Immature natural killer cell (primary cell): ENCODE results near the gene GPR141. TPM values are rescaled to one million over a fixed set of nuclear protein-coding genes. Genes with fewer than 3 reads are reported as not detected.
"Not testable (repeated sequence)": the region's sequence is repeated elsewhere in the genome, so short reads cannot be mapped to it uniquely, and the experiment has no call there.

Experiments used
- DNase-seq, 3 donors: peaks; one replicate each; pipeline ENCODE4 v3.0.0; 2022; ENCODE audit warnings: mixed read lengths in 1 of 3
- H3K27ac Mint-ChIP-seq, 6 donors: one replicate each; pipeline ENCODE4 v1.8.0; 2020; ENCODE audit warnings: mixed read lengths in 6 of 6, mild to moderate bottlenecking in 5 of 6, inconsistent platforms in 4 of 6, moderate library complexity in 3 of 6
- H3K27me3 Mint-ChIP-seq, 3 donors: one replicate each; pipeline ENCODE4 v1.8.0; 2020 to 2021; ENCODE audit warnings: low read depth in 3 of 3, mild to moderate bottlenecking in 3 of 3, mixed read lengths in 3 of 3, moderate library complexity in 3 of 3, inconsistent platforms in 1 of 3
- H3K36me3 Mint-ChIP-seq, 3 donors: one replicate each; pipeline ENCODE4 v1.8.0; 2020; ENCODE audit warnings: mixed read lengths in 3 of 3, inconsistent platforms in 2 of 3, mild to moderate bottlenecking in 2 of 3
- H3K4me1 Mint-ChIP-seq, 2 donors: one replicate each; pipeline ENCODE4 v1.8.0; 2020; ENCODE audit warnings: inconsistent platforms in 2 of 2, mild to moderate bottlenecking in 2 of 2, mixed read lengths in 2 of 2, moderate library complexity in 1 of 2
- H3K4me3 Mint-ChIP-seq, 5 donors: one replicate each; pipeline ENCODE4 v1.8.0; 2020; ENCODE audit warnings: mild to moderate bottlenecking in 5 of 5, mixed read lengths in 5 of 5, inconsistent platforms in 3 of 5, moderate library complexity in 3 of 5
- H3K9me3 Mint-ChIP-seq, 6 donors: one replicate each; pipeline ENCODE4 v1.8.0; 2020; ENCODE audit warnings: mild to moderate bottlenecking in 6 of 6, mixed read lengths in 6 of 6, inconsistent platforms in 4 of 6, moderate library complexity in 3 of 6
- polyA plus RNA-seq, 3 donors: library from polyadenylated mRNA; unstranded; fragments of 300-500 nt; fragmentation: Illumina TruSeq; gene quantifications; one replicate each; pipeline ENCODE4 v1.2.3, GENCODE V29; 2021

Gene GPR141
- polyA plus RNA-seq, 3 donors from 2014 or later: 9.4 to 24.8 (median 24.3) TPM

DNA sequence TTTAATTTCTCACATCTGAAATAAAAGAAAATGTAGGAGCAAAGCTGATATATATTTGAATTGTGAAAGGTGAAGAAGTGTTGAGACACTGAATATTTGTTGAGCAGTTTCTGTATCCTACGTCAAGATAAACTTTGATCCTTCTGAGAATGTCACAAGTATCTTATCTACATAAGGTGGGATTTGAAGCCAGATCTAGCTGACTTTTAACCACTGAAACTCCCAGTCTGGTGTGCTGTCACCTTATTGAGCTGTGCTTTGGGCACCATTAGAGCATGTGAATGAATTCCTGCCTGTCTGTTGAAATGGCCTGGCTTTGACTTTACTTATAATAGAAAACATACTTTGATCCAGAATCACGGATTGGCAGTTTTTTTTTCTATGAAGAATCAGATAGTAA is 15.2 kb downstream of the GPR141 start:
- Mint-ChIP-seq H3K36me3 (peaks cover 19 to 27% (median 19%) of the 10 kb centered on the region in 3 donors), H3K4me3 (no peak overlapping the region), H3K27ac (peak overlapping the region; percentile 39 to 81 (median 62)), H3K4me1 (peaks cover 86 to 95% of the 10 kb centered on the region in 2 donors), H3K27me3 (no peaks in the 10 kb centered on the region), H3K9me3 (no peaks in the 10 kb centered on the region)
- DNase-seq: no peak

DNA sequence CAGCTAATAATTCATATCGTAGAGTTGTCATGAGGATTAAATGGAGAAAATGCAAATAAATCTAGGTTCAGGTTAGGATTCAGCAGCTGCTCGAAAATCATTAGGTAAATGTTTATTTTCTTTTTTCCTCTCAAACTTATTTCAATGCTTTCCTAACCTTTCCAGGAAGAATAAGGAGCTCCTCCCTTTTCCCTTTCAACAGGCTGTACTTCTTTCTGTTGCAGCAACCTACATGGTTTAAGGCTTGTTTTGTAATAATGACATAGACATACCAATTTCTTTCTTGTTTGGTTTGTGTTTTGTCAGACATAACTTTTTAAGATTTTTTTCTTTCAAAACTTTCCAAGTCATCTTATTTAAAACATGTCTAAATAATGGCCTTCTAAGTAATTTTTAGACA is 18.2 kb downstream of the GPR141 start:
- no peak for DNase-seq
- Mint-ChIP-seq H3K9me3 (no peaks in the 10 kb centered on the region), H3K4me1 (peaks cover 82 to 92% of the 10 kb centered on the region in 2 donors), H3K4me3 (no peak overlapping the region), H3K27ac (peak overlapping the region in 3 of 6 donors; percentile 17 to 55 (median 19)), H3K36me3 (peaks cover 23 to 39% (median 25%) of the 10 kb centered on the region in 3 donors), H3K27me3 (no peaks in the 10 kb centered on the region)

DNA sequence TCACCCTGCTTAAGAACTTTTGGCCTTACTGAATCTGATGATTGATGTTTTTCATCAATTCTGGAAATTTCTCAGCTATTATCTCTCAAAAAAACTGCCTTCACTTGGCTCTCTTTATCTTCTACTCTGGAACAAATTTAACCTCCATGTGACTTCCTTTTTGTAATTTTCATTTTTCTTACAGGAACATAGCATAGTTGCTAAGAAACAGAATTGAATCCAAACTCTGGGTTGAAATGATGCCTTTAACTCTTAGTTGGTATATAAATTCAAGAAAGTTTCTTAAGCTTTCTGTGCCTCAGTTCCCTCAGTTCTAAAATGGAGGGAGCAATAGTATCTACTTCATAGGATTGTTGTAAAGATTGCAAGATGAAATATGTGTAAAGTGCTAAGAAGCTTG is 19.8 kb downstream of the GPR141 start:
- DNase-seq: no peak
- no peaks in the 10 kb centered on the region for H3K9me3 Mint-ChIP-seq
- H3K27me3 Mint-ChIP-seq: no peaks in the 10 kb centered on the region
- H3K4me1 Mint-ChIP-seq: peaks cover 80 to 92% of the 10 kb centered on the region in 2 donors
- H3K27ac Mint-ChIP-seq: peak overlapping the region; percentile 51 to 84 (median 74)
- H3K4me3 Mint-ChIP-seq: peak overlapping the region; percentile 19 to 76 (median 45)
- peaks cover 20 to 30% (median 21%) of the 10 kb centered on the region in 3 donors for H3K36me3 Mint-ChIP-seq

DNA sequence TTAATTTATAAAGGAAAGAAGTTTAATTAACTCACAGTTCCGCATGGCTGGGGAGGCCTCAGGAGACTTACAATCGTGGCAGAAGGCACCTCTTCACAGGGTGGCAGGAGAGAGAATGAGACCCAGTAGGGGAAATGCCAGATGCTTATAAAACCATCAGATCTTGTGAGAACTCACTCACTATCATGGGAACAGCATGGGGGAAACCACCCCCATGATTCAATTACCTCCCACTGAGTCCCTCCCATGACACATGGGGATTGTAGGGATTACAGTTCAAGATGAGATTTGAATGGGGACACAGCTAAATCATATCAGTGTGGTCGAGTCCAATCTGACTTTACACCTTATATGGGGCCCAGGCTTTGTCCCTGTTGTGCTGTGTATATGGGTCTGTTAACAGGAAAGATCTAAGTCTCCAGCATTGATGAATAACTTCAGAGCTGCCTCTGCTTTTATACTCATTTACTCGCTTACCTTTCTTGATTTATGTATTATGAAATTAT is 20.8 kb downstream of the GPR141 start:
- peak overlapping the region in 2 of 5 donors; percentile 20 to 35 for H3K4me3 Mint-ChIP-seq
- H3K36me3 Mint-ChIP-seq: peaks cover 12 to 23% (median 17%) of the 10 kb centered on the region in 3 donors
- H3K27ac Mint-ChIP-seq: peak overlapping the region; percentile 51 to 86 (median 78)
- DNase-seq, H3K27me3 Mint-ChIP-seq, H3K9me3 Mint-ChIP-seq: not testable (repeated sequence)
- peaks cover 73 to 88% of the 10 kb centered on the region in 2 donors for H3K4me1 Mint-ChIP-seq

DNA sequence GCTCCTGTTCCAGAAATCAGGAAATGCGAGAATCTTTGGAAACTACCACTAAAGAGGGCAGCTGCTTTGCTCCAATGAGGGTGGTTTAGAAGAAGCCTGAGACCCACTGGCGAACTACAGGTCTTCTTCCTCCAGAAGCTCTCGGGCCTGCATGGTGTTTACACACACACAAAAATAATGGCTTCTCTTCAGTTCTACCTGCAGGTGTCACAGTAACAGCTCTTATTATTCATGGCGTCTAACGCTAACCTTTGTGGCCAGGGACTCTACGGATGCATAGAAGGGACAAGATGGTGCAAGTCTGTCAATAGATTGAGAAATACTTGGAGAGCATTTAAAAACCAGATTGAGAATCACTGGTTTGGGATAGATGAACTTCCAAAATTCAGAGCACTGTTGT is 22.4 kb downstream of the GPR141 start:
- no peak for DNase-seq
- peaks cover 19 to 22% (median 20%) of the 10 kb centered on the region in 3 donors for H3K36me3 Mint-ChIP-seq
- no peak overlapping the region for H3K4me3 Mint-ChIP-seq
- H3K4me1 Mint-ChIP-seq: peaks cover 73 to 92% of the 10 kb centered on the region in 2 donors
- H3K27ac Mint-ChIP-seq: peak overlapping the region in 5 of 6 donors; percentile 25 to 62 (median 45)
- H3K9me3 Mint-ChIP-seq: no peaks in the 10 kb centered on the region
- no peaks in the 10 kb centered on the region for H3K27me3 Mint-ChIP-seq

DNA sequence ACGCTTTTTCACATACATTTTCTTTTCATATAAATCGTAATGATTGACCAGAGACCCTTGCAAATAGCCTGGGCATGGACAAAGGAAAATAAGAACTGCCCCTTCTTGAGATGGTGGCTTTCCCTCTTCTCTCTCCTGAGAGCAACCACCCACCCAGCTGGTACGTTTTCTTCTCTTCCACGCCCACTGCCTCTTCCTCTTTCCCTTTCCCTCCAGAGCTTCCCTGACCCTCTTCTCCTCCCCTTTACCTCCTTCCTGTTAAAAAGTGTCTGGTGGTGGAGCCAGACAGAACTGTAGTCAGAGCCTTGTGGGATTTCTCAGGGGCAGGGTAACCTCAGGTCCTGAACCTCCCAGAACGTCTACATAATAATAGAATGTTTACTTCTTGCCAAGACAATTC is 23.2 kb downstream of the GPR141 start:
- Mint-ChIP-seq H3K4me3 (peak overlapping the region in 1 of 5 donors; percentile 24), H3K36me3 (peaks cover 19 to 25% (median 23%) of the 10 kb centered on the region in 3 donors), H3K9me3 (no peaks in the 10 kb centered on the region), H3K27ac (peak overlapping the region; percentile 2 to 70 (median 41)), H3K4me1 (peaks cover 75 to 92% of the 10 kb centered on the region in 2 donors), H3K27me3 (no peaks in the 10 kb centered on the region)
- no peak for DNase-seq

DNA sequence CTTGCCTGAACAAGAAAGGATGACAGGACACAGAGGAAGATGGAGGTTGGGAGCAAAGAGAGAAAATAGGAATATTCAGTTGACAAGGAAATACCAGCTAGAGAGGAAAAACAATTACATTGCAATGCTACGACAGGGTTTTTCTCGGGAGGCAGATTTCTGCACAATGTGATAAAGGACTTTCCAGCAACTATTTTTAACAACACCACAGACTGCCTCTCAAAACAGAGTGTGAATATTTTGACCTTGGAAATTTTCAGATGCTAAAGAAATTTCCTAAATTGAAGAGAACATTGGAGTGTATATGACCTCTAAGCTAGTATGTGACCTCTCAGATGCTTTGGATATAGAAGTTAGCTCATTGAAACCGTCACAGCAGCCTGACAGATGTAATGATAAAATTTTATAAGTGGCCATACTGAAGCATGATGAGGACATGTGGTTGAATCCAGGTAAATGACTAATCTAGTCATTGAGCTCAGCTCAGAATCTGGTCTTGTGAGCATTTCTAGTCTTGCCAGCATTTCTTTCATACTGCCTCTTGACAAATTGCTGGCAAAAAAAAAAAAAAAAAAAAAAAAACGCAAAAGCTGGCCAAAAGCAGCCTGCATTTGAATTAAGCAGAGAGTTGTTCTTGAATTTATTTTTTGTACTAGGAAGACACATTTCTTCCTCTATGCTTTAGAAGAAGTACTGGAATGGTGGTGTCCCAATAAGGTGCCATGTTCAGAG is 24.4 kb downstream of the GPR141 start:
- no peaks in the 10 kb centered on the region for H3K27me3 Mint-ChIP-seq
- no peak for DNase-seq
- H3K27ac Mint-ChIP-seq: peak overlapping the region in 4 of 6 donors; percentile 3 to 53 (median 26)
- H3K4me1 Mint-ChIP-seq: peaks cover 76 to 92% of the 10 kb centered on the region in 2 donors
- peaks cover 19 to 32% (median 25%) of the 10 kb centered on the region in 3 donors for H3K36me3 Mint-ChIP-seq
- H3K9me3 Mint-ChIP-seq: no peaks in the 10 kb centered on the region
- peak overlapping the region in 1 of 5 donors; percentile 9 for H3K4me3 Mint-ChIP-seq

DNA sequence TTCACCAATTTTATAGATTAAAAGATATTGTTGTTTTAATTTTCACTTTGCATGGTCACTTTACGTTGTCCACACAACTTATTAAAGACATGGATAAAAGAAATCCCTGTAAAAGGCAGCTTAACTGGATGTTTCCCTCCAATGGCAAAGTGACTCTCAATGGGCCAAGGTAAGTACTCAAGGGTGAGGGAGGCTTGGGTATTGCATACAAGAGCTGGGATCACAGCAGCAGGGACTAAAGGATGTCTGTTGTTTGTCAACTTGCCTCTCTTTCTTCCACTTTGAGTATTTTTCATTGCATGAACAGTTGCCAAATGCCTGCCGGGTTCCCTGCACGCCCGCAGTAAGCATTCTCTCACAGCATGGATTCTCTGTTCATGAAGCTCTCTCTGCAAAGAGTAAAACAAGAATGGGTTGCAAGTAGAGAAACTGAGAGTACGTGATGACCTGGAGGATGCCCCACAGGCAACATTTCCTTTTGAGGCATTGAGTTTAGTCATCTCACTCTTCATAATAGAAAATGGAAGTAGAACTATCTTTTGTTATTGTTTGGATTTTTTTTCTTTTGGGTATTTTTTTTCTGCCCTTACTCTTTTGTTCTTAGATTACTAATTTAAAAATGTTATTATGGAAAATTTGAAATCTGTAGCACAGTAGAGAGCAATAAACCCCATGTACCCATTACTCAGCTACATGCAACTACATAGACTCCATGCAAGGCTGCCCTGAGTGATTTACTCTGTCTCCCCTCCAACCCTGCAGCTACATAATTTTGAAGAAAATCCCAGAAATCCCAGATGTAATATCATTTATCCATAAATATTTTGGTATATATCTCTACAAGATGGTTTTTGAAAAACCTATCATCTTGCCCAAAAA is 26.3 kb downstream of the GPR141 start:
- peak overlapping the region in 3 of 6 donors; percentile 34 to 40 (median 36) for H3K27ac Mint-ChIP-seq
- H3K4me1 Mint-ChIP-seq: peaks cover 72 to 92% of the 10 kb centered on the region in 2 donors
- peaks cover 16 to 30% (median 28%) of the 10 kb centered on the region in 3 donors for H3K36me3 Mint-ChIP-seq
- no peak for DNase-seq
- no peaks in the 10 kb centered on the region for H3K9me3 Mint-ChIP-seq
- peak overlapping the region in 1 of 5 donors; percentile 48 for H3K4me3 Mint-ChIP-seq
- no peaks in the 10 kb centered on the region for H3K27me3 Mint-ChIP-seq

DNA sequence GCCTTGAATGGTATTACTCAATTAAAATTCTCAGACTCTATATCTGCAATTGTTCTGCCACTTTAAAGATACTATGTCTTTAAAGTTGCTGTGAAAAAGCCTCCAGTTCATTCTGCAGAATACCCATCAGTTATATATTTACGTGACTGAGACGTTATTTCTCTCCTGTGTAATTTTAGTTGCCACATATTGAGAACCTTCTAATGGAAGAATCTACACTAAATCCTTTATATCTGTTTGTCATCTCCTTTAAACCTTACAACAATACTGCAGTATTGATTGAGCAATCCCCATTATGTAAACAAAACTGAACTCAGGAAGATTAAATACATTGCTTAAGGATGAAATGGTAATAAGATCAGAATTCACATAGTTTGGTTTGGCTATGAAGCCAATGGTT is 30.0 kb downstream of the GPR141 start:
- Mint-ChIP-seq H3K27ac (peak overlapping the region in 3 of 6 donors; percentile 17 to 65 (median 26)), H3K9me3 (no peaks in the 10 kb centered on the region), H3K27me3 (peaks cover 0 to 2% (median 0%) of the 10 kb centered on the region in 3 donors), H3K4me1 (peaks cover 71 to 89% of the 10 kb centered on the region in 2 donors), H3K4me3 (no peak overlapping the region), H3K36me3 (peaks cover 14 to 35% (median 23%) of the 10 kb centered on the region in 3 donors)
- no peak for DNase-seq

DNA sequence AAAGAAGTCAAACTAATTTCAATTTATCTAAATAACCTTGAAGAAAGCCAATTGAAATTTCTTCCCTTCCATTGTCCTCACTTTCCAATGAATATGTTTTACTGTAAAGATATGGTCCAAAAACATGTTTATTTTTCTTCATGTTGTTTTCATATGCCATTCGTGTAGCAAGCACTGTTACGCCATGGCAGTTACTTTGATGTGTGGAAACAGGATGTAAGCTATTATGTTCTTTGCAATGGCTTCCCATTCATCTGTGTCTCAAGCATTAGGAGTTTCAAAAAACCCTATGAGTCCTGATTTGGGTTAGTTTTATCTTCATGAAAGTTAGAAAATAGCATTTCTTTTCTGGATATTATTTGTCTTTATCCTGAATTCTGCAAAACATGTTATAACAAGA is 31.0 kb downstream of the GPR141 start:
- Mint-ChIP-seq H3K27me3 (peaks cover 0 to 2% (median 0%) of the 10 kb centered on the region in 3 donors), H3K36me3 (peaks cover 16 to 35% (median 26%) of the 10 kb centered on the region in 3 donors), H3K27ac (no peak overlapping the region), H3K9me3 (peaks cover 0 to 2% (median 0%) of the 10 kb centered on the region in 6 donors), H3K4me3 (no peak overlapping the region), H3K4me1 (peaks cover 79 to 94% of the 10 kb centered on the region in 2 donors)
- DNase-seq: no peak

DNA sequence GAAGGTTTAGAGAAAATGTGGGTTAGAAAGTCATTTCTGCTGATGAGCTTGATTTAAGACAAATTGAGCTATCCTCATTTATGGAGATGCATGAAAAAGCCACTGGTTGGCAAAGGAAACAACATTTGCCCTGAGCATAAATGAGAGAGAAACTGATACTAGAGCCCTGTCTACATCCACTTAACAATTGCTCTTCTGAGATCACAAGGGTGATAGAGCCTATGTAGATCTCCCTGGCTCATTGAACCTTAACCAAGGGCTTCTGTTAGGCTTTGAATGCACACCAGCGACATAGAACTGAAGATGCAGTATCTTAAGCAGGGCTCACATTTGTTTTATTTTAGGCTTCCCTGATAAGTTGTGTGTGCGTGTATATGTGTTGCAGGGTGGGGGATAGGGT is 35.0 kb downstream of the GPR141 start:
- H3K4me3 Mint-ChIP-seq: no peak overlapping the region
- peaks cover 0 to 2% (median 0%) of the 10 kb centered on the region in 6 donors for H3K9me3 Mint-ChIP-seq
- H3K4me1 Mint-ChIP-seq: peaks cover 58 to 73% of the 10 kb centered on the region in 2 donors
- H3K27ac Mint-ChIP-seq: peak overlapping the region; percentile 20 to 83 (median 56)
- H3K27me3 Mint-ChIP-seq: peaks cover 0 to 2% (median 0%) of the 10 kb centered on the region in 3 donors
- H3K36me3 Mint-ChIP-seq: peaks cover 9 to 14% (median 13%) of the 10 kb centered on the region in 3 donors
- DNase-seq: no peak

DNA sequence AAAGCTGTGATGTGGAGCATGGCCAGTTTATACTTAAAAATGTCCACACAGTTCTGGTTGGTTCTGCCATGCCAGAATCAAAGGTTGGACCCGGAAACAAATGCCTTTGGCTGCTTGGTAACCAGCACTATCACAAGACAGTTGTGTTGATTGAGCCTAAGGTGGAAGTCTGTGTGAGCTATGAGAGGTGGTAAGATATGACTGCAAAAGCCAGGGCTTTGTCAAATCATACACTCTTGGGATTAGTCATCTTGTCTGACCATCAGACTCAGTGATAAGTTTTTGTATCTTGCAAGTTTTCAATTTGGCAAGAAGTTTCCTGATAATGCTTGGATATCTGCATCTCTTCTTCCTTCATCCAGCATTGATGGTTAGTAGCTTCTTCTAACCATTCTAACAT is 35.5 kb downstream of the GPR141 start:
- H3K9me3 Mint-ChIP-seq: peaks cover 0 to 2% (median 0%) of the 10 kb centered on the region in 6 donors
- no peak overlapping the region for H3K4me3 Mint-ChIP-seq
- H3K27me3 Mint-ChIP-seq: peaks cover 0 to 2% (median 0%) of the 10 kb centered on the region in 3 donors
- peak overlapping the region in 5 of 6 donors; percentile 35 to 85 (median 42) for H3K27ac Mint-ChIP-seq
- H3K4me1 Mint-ChIP-seq: peaks cover 58 to 73% of the 10 kb centered on the region in 2 donors
- DNase-seq: no peak
- peaks cover 9 to 14% (median 13%) of the 10 kb centered on the region in 3 donors for H3K36me3 Mint-ChIP-seq

DNA sequence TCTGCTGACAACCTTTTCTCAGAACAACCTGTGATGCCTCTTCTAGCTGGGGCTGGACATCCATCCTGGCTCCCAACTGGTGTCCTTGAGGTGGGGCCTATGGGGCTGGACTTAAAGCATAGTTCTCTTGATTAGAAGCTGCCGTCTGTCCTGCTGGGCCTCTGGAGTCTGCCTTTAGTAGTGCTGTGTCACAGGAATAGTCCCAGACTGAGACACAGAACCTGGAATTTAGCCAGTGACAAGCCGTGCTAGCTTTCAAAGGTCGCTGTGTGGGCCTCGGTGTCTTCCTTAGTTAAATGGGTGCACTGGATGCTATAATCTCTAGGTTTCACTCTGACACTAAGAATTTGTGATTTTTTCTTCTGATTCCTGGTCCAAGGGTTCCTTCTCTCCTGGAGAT is 41.2 kb downstream of the GPR141 start:
- Mint-ChIP-seq H3K4me1 (peaks cover 68 to 78% of the 10 kb centered on the region in 2 donors), H3K4me3 (peak overlapping the region in 3 of 5 donors; percentile 33 to 60 (median 36)), H3K36me3 (peaks cover 0 to 12% (median 9%) of the 10 kb centered on the region in 3 donors), H3K27me3 (no peaks in the 10 kb centered on the region), H3K27ac (peak overlapping the region in 4 of 6 donors; percentile 9 to 50 (median 31)), H3K9me3 (no peaks in the 10 kb centered on the region)
- DNase-seq: no peak
